Germinal center (tissue), 1 donor: Measurements from ENCODE around the gene GLIS1.

Source experiments
- DNase-seq: peaks from one replicate; pipeline ENCODE4 v3.0.0; 2012; ENCODE audit warnings: mixed read lengths, low spot score

The GLIS1 gene

DNA sequence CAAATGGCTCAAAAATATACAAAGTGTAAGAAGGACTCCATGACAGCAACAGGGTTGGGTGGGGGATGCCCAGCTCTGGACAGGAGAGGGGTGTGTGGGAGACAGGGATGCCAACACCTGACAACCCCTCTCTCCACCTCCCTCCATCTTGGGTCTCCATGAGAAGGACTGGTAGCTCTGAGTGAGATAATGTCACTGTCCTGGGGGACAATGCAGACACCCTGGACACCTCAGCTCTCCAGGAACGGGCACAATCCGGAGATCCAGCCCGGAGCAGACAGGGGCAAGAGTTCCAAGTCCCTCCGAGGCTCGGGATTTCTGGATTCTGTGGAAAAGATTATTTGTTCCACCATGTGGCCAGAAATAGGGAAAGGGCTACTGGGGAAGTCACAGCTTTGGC, 122.5 kb downstream of the GLIS1 start:
- no peak for DNase-seq

DNA sequence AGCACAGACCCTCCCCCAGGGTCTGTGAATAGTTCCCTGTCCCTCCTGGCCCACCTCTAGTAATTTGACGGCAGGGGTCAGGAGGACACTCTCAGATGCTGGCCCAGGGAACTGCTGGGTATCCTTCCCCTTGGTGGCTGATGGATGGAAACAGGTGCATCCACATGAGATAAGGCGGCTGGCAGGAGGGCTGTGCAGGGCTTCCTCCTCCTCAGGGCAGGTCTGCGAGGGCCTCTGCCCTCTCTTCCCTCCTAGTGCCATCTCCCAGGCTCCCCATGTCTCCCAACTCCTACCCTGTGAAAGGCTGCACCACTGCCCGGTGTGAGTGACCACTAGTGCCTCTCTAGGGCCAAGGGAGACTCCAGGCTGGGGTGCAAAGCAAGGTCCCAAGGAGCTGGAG, 123.9 kb downstream of the GLIS1 start:
- no peak for DNase-seq

GRCh38 chr1:53614231-53615021, 124.5 kb downstream of the GLIS1 start:
- DNase-seq: no peak

- no peak for DNase-seq
These were observed 130.3 kb downstream of the GLIS1 start for GRCh38 chr1:53608676-53609075.

DNA sequence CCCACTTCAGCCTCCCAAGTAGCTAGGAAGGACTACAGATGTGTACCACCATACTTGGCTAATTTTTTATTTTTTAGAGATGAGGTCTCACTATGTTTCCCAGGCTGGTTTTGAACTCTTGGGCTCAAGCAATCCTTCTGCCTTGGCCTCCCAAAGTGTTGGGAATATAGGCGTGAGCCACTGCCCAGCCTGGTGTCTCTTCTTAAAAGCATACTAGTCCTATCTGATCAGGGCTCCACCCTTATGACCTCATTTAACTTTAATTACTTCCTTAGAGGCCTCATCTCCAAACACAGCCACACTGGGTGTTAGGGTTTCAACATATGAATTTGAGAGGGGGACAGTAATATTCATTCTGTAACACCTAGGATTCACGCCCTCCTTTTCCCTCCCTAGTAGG, 130.9 kb downstream of the GLIS1 start:
- DNase-seq: no peak

DNA sequence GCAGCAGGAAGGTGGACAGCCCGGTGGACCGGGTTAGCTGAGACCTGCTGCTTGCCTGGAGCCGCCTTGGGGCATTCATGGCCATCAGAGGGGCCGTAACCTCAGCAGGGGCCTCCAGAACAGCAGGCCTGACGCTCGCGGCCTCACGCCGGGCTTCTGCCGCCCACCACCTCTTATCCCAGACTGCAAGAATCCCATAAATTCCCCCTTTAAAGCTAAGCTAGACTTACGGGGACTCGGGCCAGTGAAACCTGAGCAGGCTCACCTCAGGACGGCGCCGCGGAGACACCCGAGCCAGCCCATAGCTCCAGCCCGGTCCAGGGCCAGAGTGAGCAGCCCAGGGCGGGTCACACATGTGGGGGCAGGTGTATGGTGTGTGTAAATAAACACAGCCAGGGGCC, 132.3 kb downstream of the GLIS1 start:
- no peak for DNase-seq

DNA sequence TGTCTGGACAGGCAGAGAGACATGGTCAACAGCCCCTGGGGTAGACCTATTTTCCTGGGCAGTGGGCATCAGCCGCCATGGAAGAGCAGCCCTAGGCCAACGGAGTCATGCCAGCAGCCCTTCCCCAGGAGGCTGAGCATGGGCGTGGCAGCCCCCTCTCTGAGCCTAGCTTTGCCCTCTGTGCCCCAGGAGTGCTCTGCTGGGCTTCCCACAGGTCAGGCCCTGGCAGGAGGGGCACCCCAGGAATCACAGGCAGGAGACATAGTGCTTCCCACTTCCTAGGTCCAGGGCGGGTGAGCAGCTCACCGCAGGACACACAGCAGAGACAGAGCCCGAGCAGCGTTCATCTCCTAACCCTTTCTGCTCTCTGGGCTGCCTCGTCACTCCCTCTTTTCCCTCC, 132.8 kb downstream of the GLIS1 start:
- DNase-seq: no peak

DNA sequence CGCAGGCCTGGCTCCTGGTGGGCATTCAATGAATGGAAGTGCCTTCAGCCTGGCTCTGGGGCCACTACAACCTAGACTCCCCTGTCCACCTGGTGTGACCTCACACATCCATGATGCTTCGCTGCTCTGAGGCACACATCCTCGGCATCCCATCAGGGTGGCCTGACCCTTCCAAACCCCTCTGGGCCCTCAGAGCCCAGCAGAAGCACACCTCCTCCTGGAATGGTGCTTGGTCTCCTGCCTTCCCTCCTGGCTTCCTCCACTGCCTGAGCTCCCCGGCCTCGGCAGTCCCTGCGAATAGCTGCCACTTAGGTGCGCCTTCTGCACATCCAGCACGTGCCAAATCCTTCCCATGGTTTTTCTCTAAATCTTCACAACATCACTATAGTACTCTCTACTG, 133.8 kb downstream of the GLIS1 start:
- DNase-seq: no peak

DNA sequence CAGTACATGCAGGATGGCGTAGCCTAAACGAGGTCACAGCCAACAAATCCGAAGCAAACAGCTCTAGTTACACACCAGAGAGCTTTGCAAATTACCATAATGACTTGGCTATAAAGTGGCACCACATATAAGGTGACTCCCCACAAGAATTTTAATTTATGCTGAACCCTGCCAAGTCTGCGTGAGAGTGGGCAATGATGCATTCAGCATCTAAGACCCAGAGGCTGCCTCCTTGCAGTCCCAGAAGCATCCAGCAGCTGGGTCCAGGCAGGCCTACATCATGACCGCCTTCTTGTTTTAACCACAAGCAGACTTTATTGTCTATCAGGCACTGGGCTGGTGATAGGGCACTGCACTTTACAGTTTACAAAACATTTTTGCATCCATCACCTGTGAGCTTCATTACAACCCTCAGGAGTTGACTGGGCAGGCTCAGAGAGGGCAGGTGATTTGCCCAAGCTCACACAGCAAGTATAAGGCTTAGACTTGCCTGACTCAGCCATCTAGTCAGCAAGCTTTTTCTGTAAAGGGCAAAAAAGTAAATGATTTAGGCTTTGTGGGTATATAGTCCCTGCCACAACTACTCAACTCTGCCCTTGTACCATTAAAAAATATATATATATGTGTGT, 134.6 kb downstream of the GLIS1 start:
- DNase-seq: no peak

DNA sequence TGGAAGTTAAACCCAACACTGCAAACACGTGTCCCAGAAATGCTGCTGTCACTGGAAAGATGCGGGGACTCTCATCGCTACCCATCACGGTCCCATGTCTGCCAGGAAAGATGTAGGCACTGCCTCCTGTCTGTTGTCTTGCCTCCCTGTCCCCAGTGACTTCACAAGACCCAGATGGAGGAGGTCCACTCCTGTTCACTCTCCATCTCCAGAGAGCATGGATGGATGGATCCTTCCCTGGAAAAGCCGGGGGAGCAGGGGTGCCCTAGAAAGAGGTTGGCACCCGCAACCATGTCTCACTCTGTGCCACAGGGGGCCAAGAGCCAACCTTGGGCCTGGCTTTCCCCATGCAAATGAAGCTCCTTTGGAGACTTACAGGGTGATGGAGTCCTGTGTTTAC, 135.5 kb downstream of the GLIS1 start:
- DNase-seq: no peak

- DNase-seq: no peak
These were observed 136.8 kb downstream of the GLIS1 start for GRCh38 chr1:53601867-53602775.

DNA sequence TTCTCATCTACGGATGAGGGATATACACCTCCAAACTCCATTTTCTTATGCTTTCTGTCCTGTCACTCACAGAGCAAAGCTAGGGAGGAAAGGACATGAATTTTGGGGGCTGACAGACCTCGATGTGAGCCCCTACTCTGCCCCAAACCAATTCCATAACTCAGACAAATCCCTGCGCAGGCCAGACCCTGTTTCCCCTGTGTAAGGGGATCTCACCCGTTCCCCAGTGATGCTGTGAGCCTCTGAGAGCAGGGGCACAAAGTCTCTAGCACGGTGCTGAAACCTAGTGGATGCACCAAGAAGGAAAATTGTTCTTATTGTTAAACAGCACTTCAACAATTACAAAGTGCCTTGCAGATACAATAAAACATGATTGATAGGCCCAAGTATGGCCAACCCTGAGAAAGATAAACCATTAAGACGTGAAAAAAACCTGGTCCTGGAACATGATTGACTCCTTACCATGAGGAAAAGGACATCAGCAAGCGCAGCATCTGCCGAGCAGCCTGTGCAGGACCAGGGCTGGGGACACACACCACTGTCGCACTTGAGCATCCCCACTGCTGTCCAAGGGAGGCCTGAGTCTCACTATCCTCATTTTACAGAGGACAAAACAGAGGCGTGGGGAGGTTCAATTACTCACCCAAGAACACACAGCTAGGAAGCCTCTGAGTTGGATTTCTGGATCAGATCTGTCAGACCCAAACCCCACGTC, 137.8 kb downstream of the GLIS1 start:
- no peak for DNase-seq

DNA sequence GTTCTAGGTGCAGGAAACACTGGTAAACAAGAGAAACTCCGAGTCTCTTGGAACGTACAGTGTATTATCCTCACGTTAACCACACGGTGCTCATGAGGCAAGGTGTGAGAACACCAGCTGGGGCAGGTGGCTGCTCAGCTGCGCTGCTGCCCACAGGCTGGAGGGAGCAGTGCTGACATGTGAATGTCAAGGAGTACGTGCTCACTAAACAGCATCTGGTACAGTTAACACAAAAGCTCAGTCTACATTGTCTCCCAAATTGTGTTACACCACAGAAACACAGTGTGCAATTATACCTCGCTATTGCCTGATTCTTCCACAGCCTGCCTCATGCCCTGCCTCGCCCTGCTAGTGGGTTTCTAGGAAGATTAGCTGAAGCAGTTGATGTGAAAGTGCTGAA, 138.4 kb downstream of the GLIS1 start:
- DNase-seq: no peak

DNA sequence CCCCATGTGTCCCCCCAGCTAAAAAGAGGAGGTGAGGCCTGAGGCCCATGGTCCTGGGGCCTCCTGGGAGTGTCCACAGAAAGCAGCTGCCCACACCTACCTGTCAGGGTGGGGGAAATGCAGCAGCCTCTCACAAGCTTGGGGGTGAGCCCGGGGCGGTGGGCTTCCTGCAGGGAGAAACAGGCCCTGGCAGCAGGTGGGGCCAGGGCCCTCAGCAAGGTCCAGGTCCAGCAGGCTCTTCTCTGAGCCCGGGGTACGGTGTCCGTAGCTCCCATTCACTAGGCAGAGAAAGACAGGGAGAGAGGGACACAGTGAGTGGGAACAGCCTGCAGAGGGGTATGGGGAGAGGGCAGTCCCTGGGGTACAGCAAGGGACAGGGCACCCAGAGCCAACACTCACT, 139.0 kb downstream of the GLIS1 start:
- DNase-seq: no peak

GRCh38 chr1:53599481-53599880, 139.5 kb downstream of the GLIS1 start:
- no peak for DNase-seq

DNA sequence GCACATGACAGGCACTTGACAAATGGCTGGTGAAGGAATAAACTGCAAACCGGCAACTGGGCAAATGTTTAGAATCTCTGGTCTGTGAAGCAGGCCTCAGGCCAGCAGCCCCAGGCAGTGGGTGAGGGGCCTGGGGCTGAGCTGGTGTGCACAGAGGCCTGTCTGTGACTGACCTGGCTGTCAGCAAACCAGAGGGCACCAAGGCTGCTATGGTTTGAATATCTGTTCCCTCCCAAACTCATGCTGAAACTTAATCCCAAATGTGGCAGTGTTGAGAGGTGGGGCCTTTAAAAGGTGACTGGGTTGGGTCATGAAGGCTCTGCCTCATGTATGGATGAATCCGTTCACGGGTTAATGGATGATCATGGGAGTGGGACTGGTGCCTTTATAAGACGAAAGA, 140.0 kb downstream of the GLIS1 start:
- DNase-seq: no peak

DNA sequence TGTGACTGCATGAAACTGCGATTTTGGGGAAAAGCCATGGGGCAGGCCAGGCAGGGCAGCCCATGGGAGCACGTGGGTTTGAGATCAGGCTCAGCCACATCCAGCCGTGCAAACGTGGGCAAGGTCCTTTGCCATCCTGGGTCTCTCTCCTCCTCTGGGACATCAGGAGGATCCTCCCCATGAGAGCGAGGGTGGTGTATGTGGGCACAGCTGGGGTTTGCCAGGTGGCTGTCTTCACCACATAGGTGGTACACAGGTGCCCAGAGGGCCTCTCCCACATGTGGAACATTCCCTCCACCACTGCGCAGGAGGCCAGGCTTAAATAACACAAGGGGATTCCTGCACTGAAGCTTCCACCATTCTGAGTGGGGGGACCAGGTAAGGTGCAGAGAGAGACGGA, 143.1 kb downstream of the GLIS1 start:
- no peak for DNase-seq

- DNase-seq: no peak
These were observed 144.4 kb downstream of the GLIS1 start for GRCh38 chr1:53594391-53595180.

- DNase-seq: no peak
These were observed 145.1 kb downstream of the GLIS1 start for GRCh38 chr1:53593758-53594380.

DNA sequence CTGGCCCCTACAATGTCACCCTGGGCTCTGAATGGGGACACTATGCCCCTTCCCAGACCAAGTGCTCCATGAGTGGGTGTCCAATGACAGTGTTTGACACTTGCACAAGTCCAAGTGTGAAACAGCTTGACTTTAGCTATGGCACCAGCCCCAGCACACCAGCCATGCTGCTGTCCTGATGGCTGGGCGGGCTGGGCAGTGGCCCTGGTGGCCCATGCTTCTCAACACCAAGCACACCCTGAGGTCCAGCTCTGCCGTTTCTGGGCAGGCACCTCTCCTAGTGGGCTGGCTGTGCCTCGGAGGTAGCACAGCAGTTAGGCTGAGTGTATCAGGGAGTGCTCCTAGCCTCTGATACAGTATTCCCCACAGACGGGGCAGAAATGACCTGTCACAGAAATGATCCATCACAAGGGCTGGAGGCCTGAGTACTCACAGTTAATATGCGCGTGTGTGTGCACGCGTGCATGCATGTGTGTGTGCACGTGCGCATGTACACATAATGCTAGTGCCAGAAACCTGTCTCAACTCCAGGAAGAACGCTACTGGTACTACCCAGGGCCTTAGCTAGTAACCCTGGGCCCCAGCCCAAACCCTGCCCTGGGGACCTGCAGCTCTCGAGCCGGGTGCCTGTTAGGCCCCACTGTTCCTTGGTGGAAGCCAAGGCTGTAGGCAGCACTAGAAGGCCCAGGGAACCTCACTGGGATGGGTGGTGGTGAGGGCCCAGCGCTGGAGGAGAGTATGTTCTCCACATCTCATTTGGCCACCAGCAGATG, 145.8 kb downstream of the GLIS1 start:
- DNase-seq: no peak
